OCI-LY3 (cell line): ENCODE measurements around the gene PES1.

Experiments used
- EZH2phosphoT487 ChIP-seq: fragments of 200-600 bp; shearing (Covaris generic); IDR thresholded peaks from 2 replicates; pipeline ENCODE4 v1.6.1; 2018; ENCODE audit warnings: antibody characterized with exemption, mixed run types, low read depth
- TF ChIP-seq, protein P1 (sequence below): fragments of 200-600, 300-600 bp; sonication (generic); IDR thresholded peaks from 2 replicates; pipeline ENCODE4 v1.5.1; 2014; ENCODE audit warnings: antibody characterized with exemption, low read length, low read depth

DNA sequence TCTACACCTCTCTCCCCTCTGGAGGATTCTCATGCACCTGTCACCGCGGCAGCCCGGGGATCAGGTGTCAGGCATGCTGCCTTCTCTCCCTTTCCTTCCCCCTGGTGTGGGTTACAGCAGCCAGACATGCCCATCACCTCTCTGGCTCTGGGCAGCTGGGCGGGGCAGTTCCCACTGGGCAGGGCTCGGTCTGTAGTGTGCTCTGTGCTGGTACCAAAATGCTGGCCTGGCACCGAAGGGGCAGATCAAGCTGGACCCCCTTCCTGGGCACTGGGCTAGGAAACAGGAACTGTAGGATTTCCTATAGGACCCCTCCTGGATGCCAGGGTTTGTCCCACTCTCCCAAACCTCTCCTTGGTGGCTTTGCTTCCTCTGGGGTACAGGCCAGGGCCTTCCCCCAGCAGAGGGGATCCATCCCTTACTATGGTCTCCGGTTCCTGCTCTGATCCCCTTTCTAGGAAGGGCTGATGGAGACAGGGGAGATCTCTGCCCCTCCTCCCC is 18.1 kb downstream of the PES1 start:
- TF ChIP-seq, protein P1, sequence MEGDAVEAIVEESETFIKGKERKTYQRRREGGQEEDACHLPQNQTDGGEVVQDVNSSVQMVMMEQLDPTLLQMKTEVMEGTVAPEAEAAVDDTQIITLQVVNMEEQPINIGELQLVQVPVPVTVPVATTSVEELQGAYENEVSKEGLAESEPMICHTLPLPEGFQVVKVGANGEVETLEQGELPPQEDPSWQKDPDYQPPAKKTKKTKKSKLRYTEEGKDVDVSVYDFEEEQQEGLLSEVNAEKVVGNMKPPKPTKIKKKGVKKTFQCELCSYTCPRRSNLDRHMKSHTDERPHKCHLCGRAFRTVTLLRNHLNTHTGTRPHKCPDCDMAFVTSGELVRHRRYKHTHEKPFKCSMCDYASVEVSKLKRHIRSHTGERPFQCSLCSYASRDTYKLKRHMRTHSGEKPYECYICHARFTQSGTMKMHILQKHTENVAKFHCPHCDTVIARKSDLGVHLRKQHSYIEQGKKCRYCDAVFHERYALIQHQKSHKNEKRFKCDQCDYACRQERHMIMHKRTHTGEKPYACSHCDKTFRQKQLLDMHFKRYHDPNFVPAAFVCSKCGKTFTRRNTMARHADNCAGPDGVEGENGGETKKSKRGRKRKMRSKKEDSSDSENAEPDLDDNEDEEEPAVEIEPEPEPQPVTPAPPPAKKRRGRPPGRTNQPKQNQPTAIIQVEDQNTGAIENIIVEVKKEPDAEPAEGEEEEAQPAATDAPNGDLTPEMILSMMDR, result no peak
- no peak for TF ChIP-seq EZH2phosphoT487
